NCI-H187 treated with DMSO at 0.1 percent for 48 hours (cell line): ENCODE data around the gene BAD.
A peak's percentile ranks its signal among the peaks of the same experiment; 100 is the strongest.
"Not testable (repeated sequence)": the region's sequence is repeated elsewhere in the genome, so short reads cannot be mapped to it uniquely, and the experiment has no call there.

Experiments used
- DNase-seq: peaks from one replicate; lab custom pipeline; 2025; lab: John Stamatoyannopoulos, UW

Gene BAD

DNA sequence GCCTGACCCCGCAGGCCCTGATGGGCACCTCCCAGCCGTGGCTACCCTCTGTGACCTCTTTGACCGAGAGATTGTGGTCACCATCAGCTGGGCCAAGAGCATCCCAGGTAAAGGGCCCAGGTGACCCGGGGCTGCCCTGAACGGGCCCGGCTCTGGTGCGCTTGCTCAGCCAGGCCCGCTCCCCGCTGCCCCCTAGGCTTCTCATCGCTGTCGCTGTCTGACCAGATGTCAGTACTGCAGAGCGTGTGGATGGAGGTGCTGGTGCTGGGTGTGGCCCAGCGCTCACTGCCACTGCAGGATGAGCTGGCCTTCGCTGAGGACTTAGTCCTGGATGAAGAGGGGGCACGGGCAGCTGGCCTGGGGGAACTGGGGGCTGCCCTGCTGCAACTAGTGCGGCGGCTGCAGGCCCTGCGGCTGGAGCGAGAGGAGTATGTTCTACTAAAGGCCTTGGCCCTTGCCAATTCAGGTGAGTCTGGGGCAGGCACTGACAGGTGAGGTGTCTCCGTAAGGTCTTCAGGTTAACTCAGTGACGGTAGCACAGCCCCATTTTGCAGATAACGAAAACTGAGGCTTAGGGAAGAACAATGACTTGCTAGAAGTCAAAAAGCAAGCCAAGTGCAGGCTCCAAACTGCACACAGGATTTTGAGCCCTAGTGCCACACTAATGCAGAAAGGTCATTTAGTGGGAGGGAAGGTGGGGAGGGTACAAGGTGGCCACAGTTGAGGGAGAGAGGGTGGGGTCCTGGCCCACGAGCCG lies 30.5 kb upstream of the BAD start:
- DNase-seq, result no peak

DNA sequence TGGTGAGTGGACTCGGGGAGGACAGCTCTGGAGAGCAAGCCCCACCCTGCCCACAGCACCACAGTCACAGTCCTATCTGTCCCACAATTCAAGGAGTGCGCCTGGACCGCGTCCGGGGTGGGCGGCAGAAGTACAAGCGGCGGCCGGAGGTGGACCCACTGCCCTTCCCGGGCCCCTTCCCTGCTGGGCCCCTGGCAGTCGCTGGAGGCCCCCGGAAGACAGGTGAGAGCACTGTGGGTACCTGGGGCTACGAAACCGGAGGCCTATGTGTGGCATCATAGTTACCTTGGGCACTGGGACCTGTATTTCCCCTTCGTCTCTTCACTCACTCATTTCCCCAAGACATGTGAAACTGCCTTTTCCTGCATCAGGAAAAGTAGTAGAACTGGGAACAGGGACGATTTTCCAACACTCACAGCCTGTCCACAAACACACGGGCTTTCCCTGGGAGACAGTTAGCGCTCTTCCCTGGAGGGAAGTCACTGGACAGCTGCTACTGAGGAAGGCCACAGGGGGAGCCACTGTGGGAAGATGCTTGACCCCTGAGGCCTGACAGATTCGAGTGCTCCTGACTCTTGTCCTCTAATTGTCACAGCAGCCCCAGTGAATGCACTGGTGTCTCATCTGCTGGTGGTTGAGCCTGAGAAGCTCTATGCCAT lies 29.8 kb upstream of the BAD start:
- DNase-seq, result no peak

DNA sequence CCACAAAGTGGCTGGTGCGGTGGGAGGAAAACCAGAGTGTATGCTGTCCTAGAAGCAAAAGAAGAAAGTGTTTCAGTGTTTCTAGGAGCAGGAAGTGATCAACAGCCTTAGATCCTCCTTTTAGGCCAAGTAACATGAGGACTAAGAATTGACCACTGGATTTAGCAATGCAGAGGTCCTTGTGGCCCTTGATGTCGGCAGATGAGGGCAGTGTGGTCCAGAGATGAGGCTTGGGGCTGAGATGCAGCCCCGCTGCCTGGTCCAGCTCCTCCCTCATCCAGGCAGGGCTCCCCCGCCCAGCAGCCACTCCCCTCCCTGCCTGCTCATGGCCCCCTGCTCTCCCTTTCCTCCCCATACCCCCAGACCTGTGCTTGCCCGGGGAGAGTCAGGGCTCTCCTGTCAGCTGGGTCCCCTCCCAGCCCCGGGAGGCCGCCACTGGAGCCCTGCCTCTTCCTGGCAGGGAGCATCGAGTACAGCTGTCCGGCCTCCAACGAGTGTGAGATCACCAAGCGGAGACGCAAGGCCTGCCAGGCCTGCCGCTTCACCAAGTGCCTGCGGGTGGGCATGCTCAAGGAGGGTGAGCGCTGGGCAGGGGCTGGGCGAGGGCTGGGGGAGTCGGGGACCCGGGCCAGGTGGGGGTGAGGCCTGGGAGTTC lies 29.2 kb upstream of the BAD start:
- DNase-seq, result no peak

DNA sequence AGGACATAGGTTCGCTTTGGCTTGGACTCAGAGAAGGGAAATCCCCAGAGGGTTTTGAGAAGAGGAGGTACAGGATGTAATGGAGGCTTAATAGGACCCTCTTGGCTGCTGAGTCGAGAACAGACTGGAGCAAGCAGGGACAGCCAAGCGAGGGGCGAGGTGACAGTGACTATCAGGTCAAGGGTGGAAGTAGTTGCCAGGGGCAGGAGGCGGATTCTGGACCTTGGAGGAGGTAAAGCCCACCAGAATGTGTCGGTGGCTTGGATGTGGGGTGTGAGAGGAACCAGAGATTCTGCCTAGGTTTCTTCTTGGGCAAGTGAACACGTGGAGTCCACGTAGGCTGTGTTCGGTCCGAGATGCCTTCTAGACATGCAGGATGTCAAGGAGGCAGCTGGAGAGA lies 28.5 kb upstream of the BAD start:
- no peak for DNase-seq

DNA sequence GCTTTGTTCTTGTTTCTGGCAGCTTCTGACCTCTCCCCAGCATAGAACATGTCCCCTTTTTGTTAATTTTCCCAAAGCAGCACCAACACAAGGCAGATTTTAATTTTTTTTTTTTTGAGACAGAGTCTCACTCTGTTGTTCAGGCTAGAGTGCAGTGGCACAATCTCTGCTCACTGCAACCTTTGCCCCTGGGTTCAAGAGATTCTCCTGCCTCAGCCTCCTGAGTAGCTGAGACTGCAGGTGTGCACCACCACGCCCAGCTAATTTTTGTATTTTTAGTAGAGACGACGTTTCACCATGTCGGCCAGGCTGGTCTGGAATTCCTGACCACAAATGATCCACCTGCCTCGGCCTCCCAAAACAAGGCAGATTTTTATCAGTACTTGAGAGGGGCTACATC lies 23.3 kb upstream of the BAD start:
- not testable (repeated sequence) for DNase-seq

DNA sequence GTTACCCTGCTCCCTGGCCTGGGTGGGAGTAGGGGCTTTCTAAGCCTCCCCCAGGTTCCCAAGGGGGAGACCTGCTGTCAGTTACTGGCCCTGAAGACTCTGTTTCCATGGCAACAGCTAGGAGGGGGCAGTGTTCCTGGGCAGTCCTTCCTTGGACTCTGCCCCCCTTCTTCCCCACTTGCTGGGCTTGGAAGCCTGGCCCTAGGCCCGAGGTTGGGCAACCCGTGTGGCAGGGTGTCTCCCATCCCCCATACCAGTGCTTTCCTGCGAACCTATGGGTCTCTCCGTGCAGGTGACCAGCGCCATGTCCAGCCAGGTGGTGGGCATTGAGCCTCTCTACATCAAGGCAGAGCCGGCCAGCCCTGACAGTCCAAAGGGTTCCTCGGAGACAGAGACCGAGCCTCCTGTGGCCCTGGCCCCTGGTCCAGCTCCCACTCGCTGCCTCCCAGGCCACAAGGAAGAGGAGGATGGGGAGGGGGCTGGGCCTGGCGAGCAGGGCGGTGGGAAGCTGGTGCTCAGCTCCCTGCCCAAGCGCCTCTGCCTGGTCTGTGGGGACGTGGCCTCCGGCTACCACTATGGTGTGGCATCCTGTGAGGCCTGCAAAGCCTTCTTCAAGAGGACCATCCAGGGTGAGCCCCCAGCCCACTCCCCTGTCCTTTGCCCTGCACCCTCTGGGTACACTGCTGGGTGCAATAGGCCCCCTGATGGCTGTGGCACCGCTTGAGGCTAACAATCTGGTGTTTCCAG lies 22.6 kb upstream of the BAD start:
- DNase-seq, result no peak

DNA sequence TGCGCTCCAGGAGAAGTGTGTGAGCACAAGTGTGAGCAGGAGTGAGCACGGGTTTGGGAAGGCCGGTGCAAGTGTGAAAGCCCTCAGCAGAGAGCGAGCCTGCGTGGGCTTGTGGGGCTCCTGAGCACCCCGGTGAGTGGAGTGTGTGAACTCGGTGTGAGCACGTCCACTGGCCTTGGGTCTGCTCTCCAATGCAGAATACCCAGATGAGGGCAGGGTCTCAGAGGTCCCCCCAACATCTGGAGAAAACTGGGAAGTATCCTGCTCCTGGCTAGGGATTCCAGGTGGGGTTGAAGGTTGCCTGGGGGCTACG lies 22.1 kb upstream of the BAD start:
- no peak for DNase-seq

DNA sequence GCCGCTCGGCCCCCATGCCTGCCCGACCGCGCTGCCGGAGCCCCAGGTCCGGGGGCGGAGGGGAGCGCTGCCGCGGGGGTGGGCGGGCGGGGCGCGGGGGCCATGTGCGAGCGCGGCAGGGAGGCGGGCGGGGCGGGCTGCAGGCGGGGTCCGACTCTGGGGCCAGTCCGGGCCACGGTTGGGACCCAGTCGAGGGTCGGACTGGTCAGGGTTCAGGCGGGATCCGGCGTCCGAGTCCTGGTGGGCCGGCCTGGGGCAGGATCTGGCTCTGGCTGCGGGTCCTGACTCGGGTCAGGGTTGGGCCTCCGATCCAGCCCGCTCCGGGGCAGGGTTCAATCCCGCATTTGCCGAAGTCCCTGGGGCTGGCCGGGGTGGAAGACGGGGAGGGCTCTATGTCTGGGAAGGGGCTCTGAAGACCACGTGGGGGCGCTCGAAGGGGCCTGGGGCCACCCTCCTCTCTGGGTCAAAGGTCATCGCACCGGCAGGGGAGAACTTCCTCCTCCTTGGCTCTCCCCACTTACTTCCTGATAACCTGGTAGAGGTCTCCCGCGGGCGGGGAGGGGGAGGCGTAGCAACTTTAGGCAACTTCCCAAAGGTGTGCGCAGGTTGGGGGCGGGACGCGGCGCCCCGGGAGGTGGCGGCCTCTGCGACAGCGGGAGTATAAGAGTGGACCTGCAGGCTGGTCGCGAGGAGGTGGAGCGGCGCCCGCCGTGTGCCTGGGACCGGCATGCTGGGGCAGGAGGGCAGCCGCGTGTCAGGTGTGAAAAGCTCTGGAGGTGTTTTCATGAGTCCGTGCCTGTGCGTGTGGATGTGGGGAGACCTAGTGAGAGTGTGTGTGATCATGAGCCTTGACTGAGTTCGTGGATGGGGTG lies 21.5 kb upstream of the BAD start:
- no peak for DNase-seq

DNA sequence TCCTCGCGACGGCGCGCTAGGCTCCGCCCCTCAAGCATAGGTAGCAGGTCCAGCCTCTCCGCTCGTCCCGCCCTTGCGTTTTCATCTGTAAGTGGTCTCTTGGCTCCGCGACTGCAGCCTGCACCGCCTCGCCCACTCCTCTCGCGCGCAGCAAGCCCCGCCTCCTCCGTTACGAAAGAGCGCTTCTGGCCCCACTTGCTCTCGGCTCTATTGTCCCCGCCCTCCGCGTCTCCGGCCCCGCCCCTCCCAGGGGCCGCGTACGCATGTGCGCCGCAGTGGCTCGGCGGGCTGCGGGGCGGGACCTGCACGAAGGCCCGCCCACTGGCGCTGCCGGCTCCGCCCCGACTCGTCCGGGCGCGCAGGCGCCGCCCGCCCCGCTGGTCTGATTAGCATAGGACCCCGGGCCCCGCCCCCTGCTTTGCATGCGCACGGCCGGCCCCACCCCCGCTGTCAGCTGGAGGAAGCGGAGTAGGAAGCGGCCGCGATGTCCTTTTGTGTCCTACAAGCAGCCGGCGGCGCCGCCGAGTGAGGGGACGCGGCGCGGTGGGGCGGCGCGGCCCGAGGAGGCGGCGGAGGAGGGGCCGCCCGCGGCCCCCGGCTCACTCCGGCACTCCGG lies 20.7 kb upstream of the BAD start, which contains the start of gene ESRRA:
TSS of gene ESRRA (plus strand) at position 450 of the 616 bp plus-strand sequence. CDS start 1,656 bp downstream, outside the sequence.
- peak; percentile 94 for DNase-seq

DNA sequence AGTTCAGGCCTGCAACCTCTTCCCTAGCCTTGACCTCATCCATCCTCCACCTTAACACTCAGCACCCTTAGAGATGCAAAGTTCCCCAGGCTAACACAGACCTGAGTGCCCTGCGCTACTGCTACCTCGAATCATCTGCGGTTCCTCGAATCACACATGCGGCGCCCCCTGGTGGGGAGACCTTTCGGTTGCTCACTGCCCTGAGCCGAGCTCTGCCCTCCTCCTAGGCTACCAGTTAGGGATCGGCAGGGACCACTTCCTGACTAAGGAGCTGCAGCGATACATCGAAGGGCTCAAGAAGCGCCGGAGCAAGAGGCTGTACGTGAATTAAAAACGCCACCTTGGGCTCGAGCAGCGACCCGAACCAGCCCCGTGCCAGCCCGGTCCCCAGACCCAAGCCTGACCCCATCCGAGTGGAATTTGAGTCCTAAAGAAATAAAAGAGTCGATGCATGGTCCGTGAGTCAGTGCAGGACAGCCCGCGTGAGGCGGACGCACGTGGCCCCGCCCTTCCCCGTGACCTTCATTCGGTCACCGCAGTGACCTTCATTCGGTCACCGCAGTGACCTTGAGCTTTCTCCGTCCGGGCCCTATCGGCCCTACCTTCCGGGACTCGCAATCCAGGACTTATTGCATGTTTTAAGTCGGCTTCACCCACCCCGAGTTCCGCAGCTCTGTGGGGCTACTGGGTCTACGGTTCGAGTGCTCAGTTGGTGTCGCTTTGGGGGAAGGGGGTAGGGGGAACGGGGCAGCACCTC lies 20.0 kb upstream of the BAD start:
- DNase-seq, result peak; percentile 45

DNA sequence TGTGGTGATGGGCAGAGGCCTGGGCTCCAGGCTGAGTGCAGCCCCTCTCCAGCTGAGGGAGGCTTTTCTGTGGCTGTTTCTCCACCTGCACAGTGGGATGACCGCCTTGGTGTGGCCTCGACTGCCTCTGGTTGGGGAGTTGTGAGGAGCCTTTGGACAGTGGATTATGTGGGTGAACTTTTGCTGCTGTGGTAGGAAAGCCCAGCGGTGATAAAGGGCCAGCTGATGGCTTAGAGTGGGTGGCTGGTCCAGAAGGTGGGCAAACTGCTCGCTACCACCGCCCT lies 19.5 kb upstream of the BAD start:
- DNase-seq, result no peak

DNA sequence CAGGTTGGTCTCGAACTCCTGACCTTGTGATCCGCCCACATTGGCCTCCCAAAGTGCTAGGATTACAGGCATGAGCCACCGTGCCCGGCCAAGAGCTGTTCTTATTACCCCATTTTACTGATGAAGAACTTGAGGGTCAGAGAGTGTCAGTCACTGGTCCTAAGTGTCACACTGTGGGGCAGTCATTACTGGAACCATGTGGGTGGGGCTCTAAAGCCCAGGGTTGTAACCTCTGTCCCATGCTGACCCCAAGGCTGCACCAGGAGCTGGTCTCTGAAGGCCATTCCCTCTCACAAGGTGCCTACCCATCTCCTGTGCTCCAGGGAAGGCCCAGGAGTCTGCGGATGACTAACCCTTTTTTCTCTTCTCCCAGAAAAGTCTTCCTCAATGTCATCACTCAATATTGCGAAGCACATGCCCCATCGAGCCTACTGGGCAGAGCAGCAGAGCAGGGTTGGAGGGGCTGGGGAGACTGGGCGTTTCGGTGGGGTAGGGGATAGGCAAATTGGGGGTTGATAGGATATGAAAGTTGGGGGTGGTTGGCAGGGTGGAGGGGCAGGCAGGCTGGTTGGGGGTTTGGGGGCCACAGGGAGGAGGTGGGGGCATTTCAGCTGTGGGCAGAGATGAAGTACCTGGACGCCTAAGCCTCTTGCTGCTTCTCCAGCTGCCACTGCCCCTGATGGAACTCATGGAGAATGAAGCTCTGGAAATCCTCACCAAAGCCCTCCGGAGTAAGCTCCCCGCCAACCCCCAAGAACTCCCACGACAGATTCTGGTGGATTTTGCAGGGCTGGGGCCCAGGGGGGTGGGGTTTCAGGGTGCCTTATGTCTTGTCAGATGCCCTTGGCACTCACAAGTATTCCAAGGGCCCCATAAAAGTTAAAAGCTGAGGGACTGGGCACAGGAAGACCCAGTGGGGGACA lies 18.9 kb upstream of the BAD start:
- DNase-seq, result no peak

DNA sequence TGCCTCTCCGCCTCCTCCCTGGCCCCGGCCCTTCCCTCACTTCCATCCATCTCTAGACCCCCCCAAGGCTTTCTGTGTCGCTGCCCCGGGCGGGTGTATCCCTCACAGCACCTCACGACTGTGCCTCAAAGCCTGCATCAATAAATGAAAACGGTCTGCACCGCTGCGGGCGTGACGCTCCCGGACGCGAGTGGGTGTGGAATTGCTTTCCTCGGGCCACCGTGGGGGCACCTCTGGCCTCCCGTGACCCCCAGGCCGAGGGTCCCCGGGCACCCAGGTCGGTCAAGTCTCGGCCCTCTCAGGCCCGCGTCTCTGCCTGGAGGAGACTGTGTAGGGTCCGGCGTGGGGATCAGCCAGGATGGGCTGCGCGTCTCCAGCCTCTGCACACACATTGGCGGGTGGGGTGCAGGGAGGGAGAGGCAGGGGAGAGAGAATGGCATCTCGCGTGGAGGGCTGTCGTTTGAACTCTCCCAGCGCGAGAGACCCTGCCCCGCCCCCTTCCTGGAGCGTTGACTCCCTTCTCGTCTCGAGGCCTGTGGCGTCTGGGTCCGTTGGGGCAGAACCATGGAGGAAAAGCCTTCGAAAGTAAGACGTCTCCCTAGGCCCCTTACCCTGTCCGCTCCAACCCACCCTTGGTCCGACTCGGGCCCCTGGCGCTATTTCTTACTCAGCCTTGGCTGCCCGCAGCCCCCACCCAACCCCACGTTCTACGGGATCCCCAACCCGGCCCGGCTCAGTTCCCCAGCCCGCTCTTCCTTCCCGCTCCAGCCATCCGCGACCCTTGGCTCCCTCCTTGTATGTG lies 15.6 kb upstream of the BAD start, which contains the start of gene CATSPERZ:
TSS of gene CATSPERZ (plus strand) at position 512 of the 802 bp plus-strand sequence. CDS start at position 565, 53 bp downstream.
- DNase-seq, result no peak

DNA sequence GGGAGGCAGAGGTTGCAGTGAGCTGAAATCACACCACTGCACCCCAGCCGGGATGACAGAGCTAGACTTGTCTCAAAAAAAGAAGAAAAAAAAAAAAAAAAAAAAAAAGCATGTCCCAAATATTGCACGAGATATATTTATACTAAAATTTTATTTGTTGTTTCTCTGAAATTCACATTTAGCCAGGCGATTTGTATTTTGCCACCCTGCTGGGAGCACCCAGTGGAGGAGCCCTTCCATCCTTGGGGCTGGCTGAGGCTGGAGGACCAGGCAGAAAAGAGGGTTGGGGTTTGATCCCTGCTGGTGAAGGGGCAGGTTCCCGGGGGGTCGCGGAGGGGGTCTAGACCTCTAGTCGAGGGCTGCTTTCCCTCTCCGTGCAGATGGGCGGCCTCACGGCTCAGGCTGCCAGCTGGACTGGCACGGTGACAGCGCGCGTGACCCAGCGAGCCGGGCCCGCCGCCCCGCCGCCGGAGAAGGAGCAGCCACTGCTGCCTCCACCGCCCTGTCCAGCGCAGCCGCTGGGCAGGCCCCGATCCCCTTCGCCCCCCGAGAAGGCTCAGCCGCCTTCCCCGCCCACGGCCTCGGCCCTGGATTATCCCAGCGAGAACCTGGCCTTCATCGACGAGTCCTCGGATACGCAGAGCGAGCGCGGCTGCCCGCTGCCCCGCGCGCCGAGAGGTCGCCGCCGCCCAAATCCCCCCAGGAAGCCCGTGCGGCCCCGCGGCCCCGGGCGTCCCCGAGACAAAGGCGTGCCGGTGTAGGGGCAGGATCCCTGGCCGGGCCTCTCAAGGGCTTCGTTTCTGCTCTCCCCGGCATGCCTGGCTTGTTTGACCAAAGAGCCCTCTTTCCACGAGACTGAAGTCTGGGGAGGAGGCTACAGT lies 14.7 kb upstream of the BAD start:
- no peak for DNase-seq

DNA sequence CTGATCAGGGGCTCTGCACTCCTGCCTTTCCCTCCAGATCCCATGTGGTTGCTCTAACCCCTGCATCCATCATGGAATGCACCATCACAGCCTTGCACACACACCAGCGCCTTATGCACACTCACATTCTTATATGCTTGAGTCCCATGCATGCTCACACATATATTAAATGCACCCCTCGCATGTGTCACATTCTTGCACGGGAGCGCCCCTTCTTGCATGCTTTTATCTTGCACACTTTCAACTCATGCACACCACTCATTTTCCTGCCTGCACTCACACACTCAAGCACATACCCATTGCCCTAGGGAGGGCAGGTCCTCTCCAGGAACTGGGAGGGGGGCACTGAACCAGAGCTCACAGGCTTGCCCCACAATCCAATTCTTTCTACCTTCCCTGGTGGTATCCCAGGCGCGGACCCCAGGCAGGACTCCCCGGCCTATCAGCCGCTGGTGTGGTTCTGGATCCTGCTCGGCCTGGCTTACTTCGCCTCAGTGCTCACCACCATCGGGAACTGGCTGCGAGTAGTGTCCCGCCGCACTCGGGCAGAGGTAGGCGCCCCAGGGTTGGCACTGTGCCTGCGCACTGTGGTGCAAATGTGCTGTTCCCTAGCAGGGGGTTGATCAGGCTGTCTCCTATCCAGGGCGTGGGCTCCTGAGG lies 13.4 kb upstream of the BAD start:
- no peak for DNase-seq

DNA sequence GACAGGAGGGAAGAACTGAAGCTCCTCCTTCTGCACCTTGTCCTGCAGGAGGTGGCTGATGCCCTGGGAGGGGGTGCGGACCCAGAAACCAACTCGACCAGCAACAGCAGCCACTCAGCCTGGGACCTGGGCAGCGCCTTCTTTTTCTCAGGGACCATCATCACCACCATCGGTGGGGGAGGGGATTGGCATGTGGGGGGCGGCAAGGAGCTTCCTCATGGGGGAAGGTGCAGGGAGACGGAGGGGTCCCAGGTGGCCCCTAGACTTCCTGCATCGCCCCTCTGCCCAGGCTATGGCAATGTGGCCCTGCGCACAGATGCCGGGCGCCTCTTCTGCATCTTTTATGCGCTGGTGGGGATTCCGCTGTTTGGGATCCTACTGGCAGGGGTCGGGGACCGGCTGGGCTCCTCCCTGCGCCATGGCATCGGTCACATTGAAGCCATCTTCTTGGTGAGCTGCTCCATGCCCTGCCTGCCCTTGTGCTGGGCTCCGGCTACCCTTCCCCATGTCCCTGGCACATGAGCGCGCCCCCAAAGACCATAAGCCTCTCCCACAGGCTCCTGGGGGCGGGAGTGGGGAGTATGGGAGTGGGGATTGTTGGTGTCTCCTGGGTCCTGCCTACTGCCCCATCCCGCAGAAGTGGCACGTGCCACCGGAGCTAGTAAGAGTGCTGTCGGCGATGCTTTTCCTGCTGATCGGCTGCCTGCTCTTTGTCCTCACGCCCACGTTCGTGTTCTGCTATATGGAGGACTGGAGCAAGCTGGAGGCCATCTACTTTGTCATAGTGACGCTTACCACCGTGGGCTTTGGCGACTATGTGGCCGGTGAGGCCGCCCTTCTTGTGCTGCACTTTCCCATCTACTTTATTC lies 12.6 kb upstream of the BAD start:
- no peak for DNase-seq
